Activated CD8-positive, alpha-beta T cell treated with anti-CD3 and anti-CD28 coated beads for 36 hours (primary cell): ENCODE results near the gene CLDN17. TPM values are rescaled to one million over a fixed set of nuclear protein-coding genes. Genes with fewer than 3 reads are reported as not detected.

ENCODE experiments used
- ATAC-seq: fragments of 200-7000 bp; cut with Tn5 transposase; one replicate; pipeline ENCODE4 v1.10.0; 2021; ENCODE audit warnings: mild to moderate bottlenecking, moderate library complexity
- CTCF ChIA-PET: fragments of 350-600 bp; sonication (Branson Sonifier 250); formaldehyde crosslinking; loops from one replicate; lab custom pipeline; 2021; ENCODE audit warnings: antibody characterized with exemption; lab: Charles Lee
- POLR2A ChIA-PET: fragments of 350-600 bp; sonication (Branson Sonifier 250); formaldehyde crosslinking; loops from one replicate; lab custom pipeline; 2021; ENCODE audit warnings: antibody characterized with exemption; lab: Charles Lee
- DNase-seq: peaks from one replicate; pipeline ENCODE4 v3.0.0-alpha.2; 2020
- H3K27ac Mint-ChIP-seq: one replicate; pipeline ENCODE4 v1.8.0; 2021; ENCODE audit warnings: mild to moderate bottlenecking, mixed read lengths
- H3K27me3 Mint-ChIP-seq: one replicate; pipeline ENCODE4 v1.8.0; 2021; ENCODE audit warnings: mixed read lengths
- H3K36me3 Mint-ChIP-seq: one replicate; pipeline ENCODE4 v1.8.0; 2021; ENCODE audit warnings: low read depth, mixed read lengths
- H3K4me1 Mint-ChIP-seq: one replicate; pipeline ENCODE4 v1.8.0; 2021; ENCODE audit warnings: low read depth, mixed read lengths
- H3K4me3 Mint-ChIP-seq: one replicate; pipeline ENCODE4 v1.8.0; 2021; ENCODE audit warnings: mild to moderate bottlenecking, moderate library complexity, mixed read lengths
- H3K9me3 Mint-ChIP-seq: one replicate; pipeline ENCODE4 v1.8.0; 2021; ENCODE audit warnings: mixed read lengths
- CTCF ChIP-seq: fragments of 200-600 bp; IDR thresholded peaks from one replicate; pipeline ENCODE4 v1.8.0; 2022; ENCODE audit warnings: antibody characterized with exemption, mild to moderate bottlenecking
- intact Hi-C: fragments of 100-400 bp; cut with micrococcal nuclease; formaldehyde crosslinking; loops from one replicate; pipeline ENCODE4 v1.10.0; 2022
- total RNA-seq, 2 experiments: library from RNA; stranded (reverse); gene quantifications; one replicate each; pipeline ENCODE4 v1.2.3, GENCODE V29; 2021

CLDN17 gene
- total RNA-seq, 2 experiments from 2014 or later: not detected

GRCh38 chr21:30153697-30154340 is 12.8 kb downstream of the CLDN17 start:
- ChIA-PET POLR2A (no interaction called here), CTCF (interaction anchor here (1.0 kb wide), 1 partner anchor 10 kb away, joined by 4 read pairs; no protein-coding TSS in a partner anchor)
- ATAC-seq (no peak), DNase-seq (no peak)
- Mint-ChIP-seq H3K4me3 (no peak overlapping the region), H3K9me3 (no peaks in the 10 kb centered on the region), H3K27ac (no peak overlapping the region), H3K36me3 (no peaks in the 10 kb centered on the region), H3K27me3 (no peaks in the 10 kb centered on the region), H3K4me1 (no peaks in the 10 kb centered on the region)
- TF ChIP-seq CTCF: no peak
- intact Hi-C loops: no loop called here

GRCh38 chr21:30152792-30153191 is 13.8 kb downstream of the CLDN17 start:
- intact Hi-C loops: no loop called here
- Mint-ChIP-seq H3K36me3 (no peaks in the 10 kb centered on the region), H3K4me3 (no peak overlapping the region), H3K4me1 (no peaks in the 10 kb centered on the region), H3K27me3 (no peaks in the 10 kb centered on the region), H3K9me3 (no peaks in the 10 kb centered on the region), H3K27ac (no peak overlapping the region)
- DNase-seq (no peak), ATAC-seq (no peak)
- CTCF ChIA-PET: no interaction called here
- POLR2A ChIA-PET: no interaction called here
- TF ChIP-seq CTCF: no peak

GRCh38 chr21:30148906-30149305 is 17.7 kb downstream of the CLDN17 start:
- ChIA-PET CTCF (no interaction called here), POLR2A (no interaction called here)
- no peaks in the 10 kb centered on the region for H3K27me3 Mint-ChIP-seq
- H3K36me3 Mint-ChIP-seq: no peaks in the 10 kb centered on the region
- DNase-seq: no peak
- no peak overlapping the region for H3K27ac Mint-ChIP-seq
- no peaks in the 10 kb centered on the region for H3K4me1 Mint-ChIP-seq
- intact Hi-C loops: no loop called here
- H3K4me3 Mint-ChIP-seq: no peak overlapping the region
- no peaks in the 10 kb centered on the region for H3K9me3 Mint-ChIP-seq
- no peak for TF ChIP-seq CTCF
- no peak for ATAC-seq

- no peaks in the 10 kb centered on the region for H3K27me3 Mint-ChIP-seq
- POLR2A ChIA-PET: no interaction called here
- H3K36me3 Mint-ChIP-seq: no peaks in the 10 kb centered on the region
- CTCF ChIA-PET: no interaction called here
- H3K9me3 Mint-ChIP-seq: no peaks in the 10 kb centered on the region
- no peaks in the 10 kb centered on the region for H3K4me1 Mint-ChIP-seq
- intact Hi-C loops: no loop called here
- DNase-seq (no peak), ATAC-seq (no peak)
- no peak overlapping the region for H3K27ac Mint-ChIP-seq
- no peak overlapping the region for H3K4me3 Mint-ChIP-seq
- no peak for TF ChIP-seq CTCF
These were observed 19.9 kb downstream of the CLDN17 start for GRCh38 chr21:30146558-30147282.

- intact Hi-C loops: no loop called here
- Mint-ChIP-seq H3K4me3 (no peak overlapping the region), H3K27me3 (peaks cover 3% of the 10 kb centered on the region), H3K9me3 (no peaks in the 10 kb centered on the region), H3K36me3 (no peaks in the 10 kb centered on the region), H3K27ac (no peak overlapping the region), H3K4me1 (no peaks in the 10 kb centered on the region)
- ATAC-seq: no peak
- CTCF ChIA-PET: no interaction called here
- DNase-seq: no peak
- POLR2A ChIA-PET: no interaction called here
- TF ChIP-seq CTCF: no peak
These were observed 28.1 kb downstream of the CLDN17 start for GRCh38 chr21:30138483-30138882.
